ENCODE results near the gene KCNJ18.
"Not testable (repeated sequence)": the region's sequence is repeated elsewhere in the genome, so short reads cannot be mapped to it uniquely, and the experiment has no call there.

Gene KCNJ18

GRCh38 chr17:21677126-21677910 is 15.0 kb upstream of the KCNJ18 start:
- Mint-ChIP-seq H3K4me3 (no peak overlapping the region), H3K27me3 (no peaks in the 10 kb centered on the region), H3K9me3 (peaks cover 66% of the 10 kb centered on the region), H3K4me1 (ENCODE audit: low read depth) (no peaks in the 10 kb centered on the region), H3K27ac (no peak overlapping the region), H3K36me3 (ENCODE audit: low read depth) (no peaks in the 10 kb centered on the region)
- intact Hi-C loops (cut with micrococcal nuclease), result no loop called here

- H3K4me1 Mint-ChIP-seq (ENCODE audit: low read depth), result no peaks in the 10 kb centered on the region
- peaks cover 66% of the 10 kb centered on the region for H3K9me3 Mint-ChIP-seq
- H3K27ac Mint-ChIP-seq, result no peak overlapping the region
- H3K4me3 Mint-ChIP-seq, result no peak overlapping the region
- no peaks in the 10 kb centered on the region for H3K27me3 Mint-ChIP-seq
- intact Hi-C loops (cut with micrococcal nuclease), result no loop called here
- no peaks in the 10 kb centered on the region for H3K36me3 Mint-ChIP-seq (ENCODE audit: low read depth)
These were observed 14.4 kb upstream of the KCNJ18 start for GRCh38 chr17:21677911-21678310.

- Mint-ChIP-seq H3K4me1 (ENCODE audit: low read depth) (no peaks in the 10 kb centered on the region), H3K27ac (no peak overlapping the region), H3K36me3 (ENCODE audit: low read depth) (no peaks in the 10 kb centered on the region), H3K4me3 (no peak overlapping the region), H3K9me3 (peaks cover 61% of the 10 kb centered on the region), H3K27me3 (no peaks in the 10 kb centered on the region)
- intact Hi-C loops (cut with micrococcal nuclease), result no loop called here
These were observed 13.8 kb upstream of the KCNJ18 start for GRCh38 chr17:21678393-21679081.

GRCh38 chr17:21679256-21680146 is 12.8 kb upstream of the KCNJ18 start:
- Mint-ChIP-seq H3K36me3 (ENCODE audit: low read depth) (no peaks in the 10 kb centered on the region), H3K4me3 (no peak overlapping the region), H3K9me3 (peaks cover 51% of the 10 kb centered on the region), H3K4me1 (ENCODE audit: low read depth) (no peaks in the 10 kb centered on the region), H3K27ac (no peak overlapping the region), H3K27me3 (no peaks in the 10 kb centered on the region)
- intact Hi-C loops (cut with micrococcal nuclease), result no loop called here

GRCh38 chr17:21680366-21680765 is 12.0 kb upstream of the KCNJ18 start:
- Mint-ChIP-seq H3K9me3 (peaks cover 42% of the 10 kb centered on the region), H3K4me1 (ENCODE audit: low read depth) (no peaks in the 10 kb centered on the region), H3K27ac (no peak overlapping the region), H3K36me3 (ENCODE audit: low read depth) (no peaks in the 10 kb centered on the region), H3K27me3 (no peaks in the 10 kb centered on the region), H3K4me3 (no peak overlapping the region)
- intact Hi-C loops (cut with micrococcal nuclease), result no loop called here

GRCh38 chr17:21680850-21681351 is 11.4 kb upstream of the KCNJ18 start:
- H3K27ac Mint-ChIP-seq; H3K4me3 Mint-ChIP-seq; H3K27me3 Mint-ChIP-seq; H3K36me3 Mint-ChIP-seq (ENCODE audit: low read depth); H3K4me1 Mint-ChIP-seq (ENCODE audit: low read depth); intact Hi-C loops (cut with micrococcal nuclease): not testable (repeated sequence)
- peaks cover 37% of the 10 kb centered on the region for H3K9me3 Mint-ChIP-seq

- H3K27ac Mint-ChIP-seq; H3K4me1 Mint-ChIP-seq (ENCODE audit: low read depth); intact Hi-C loops (cut with micrococcal nuclease); H3K36me3 Mint-ChIP-seq (ENCODE audit: low read depth); H3K27me3 Mint-ChIP-seq; H3K4me3 Mint-ChIP-seq: not testable (repeated sequence)
- peaks cover 34% of the 10 kb centered on the region for H3K9me3 Mint-ChIP-seq
These were observed 10.7 kb upstream of the KCNJ18 start for GRCh38 chr17:21681576-21681975.

- H3K36me3 Mint-ChIP-seq (ENCODE audit: low read depth); intact Hi-C loops (cut with micrococcal nuclease): not testable (repeated sequence)
These were observed 10.2 kb upstream of the KCNJ18 start for GRCh38 chr17:21682130-21682529.

GRCh38 chr17:21683142-21683712 is 9.1 kb upstream of the KCNJ18 start:
- H3K27me3 Mint-ChIP-seq; H3K4me3 Mint-ChIP-seq; intact Hi-C loops (cut with micrococcal nuclease); H3K36me3 Mint-ChIP-seq (ENCODE audit: low read depth); H3K27ac Mint-ChIP-seq; H3K4me1 Mint-ChIP-seq (ENCODE audit: low read depth): not testable (repeated sequence)
- peaks cover 22% of the 10 kb centered on the region for H3K9me3 Mint-ChIP-seq

More at GRCh38 chr17:21682130-21682529, 10.2 kb upstream of the KCNJ18 start:
- H3K4me1 Mint-ChIP-seq (ENCODE audit: low read depth); H3K27me3 Mint-ChIP-seq; H3K4me3 Mint-ChIP-seq; H3K27ac Mint-ChIP-seq: not testable (repeated sequence)
- peaks cover 33% of the 10 kb centered on the region for H3K9me3 Mint-ChIP-seq

GRCh38 chr17:21683897-21684296 is 8.4 kb upstream of the KCNJ18 start:
- H3K36me3 Mint-ChIP-seq (ENCODE audit: low read depth); H3K27ac Mint-ChIP-seq; intact Hi-C loops (cut with micrococcal nuclease); H3K4me3 Mint-ChIP-seq; H3K27me3 Mint-ChIP-seq; H3K4me1 Mint-ChIP-seq (ENCODE audit: low read depth): not testable (repeated sequence)
- H3K9me3 Mint-ChIP-seq, result peaks cover 19% of the 10 kb centered on the region

GRCh38 chr17:21684384-21684783 is 7.9 kb upstream of the KCNJ18 start:
- H3K36me3 Mint-ChIP-seq (ENCODE audit: low read depth); H3K27me3 Mint-ChIP-seq; H3K4me1 Mint-ChIP-seq (ENCODE audit: low read depth); H3K4me3 Mint-ChIP-seq; H3K27ac Mint-ChIP-seq; intact Hi-C loops (cut with micrococcal nuclease): not testable (repeated sequence)
- H3K9me3 Mint-ChIP-seq, result peaks cover 19% of the 10 kb centered on the region

- H3K27me3 Mint-ChIP-seq; H3K4me3 Mint-ChIP-seq; H3K4me1 Mint-ChIP-seq (ENCODE audit: low read depth); H3K27ac Mint-ChIP-seq; intact Hi-C loops (cut with micrococcal nuclease); H3K36me3 Mint-ChIP-seq (ENCODE audit: low read depth): not testable (repeated sequence)
- peaks cover 15% of the 10 kb centered on the region for H3K9me3 Mint-ChIP-seq
These were observed 7.1 kb upstream of the KCNJ18 start for GRCh38 chr17:21685061-21685795.
